ENCODE measurements around the gene DCXR. TPM values are rescaled to one million over a fixed set of nuclear protein-coding genes. Genes with fewer than 3 reads are reported as not detected.

DCXR gene
- total and polyA plus RNA-seq, 9 donors = 16.7 to 217 (median 131) TPM

GRCh38 chr17:82012261-82012639 lies 25.2 kb downstream of the DCXR start:
- Histone ChIP-seq H3K9me3 (no peaks in the 10 kb centered on the region), H3K36me3 (no peaks in the 10 kb centered on the region), H3K4me1 (ENCODE audit: insufficient read depth) (no peaks in the 10 kb centered on the region), H3K27ac (no peak overlapping the region), H3K4me3 (no peak overlapping the region), H3K27me3 (no peaks in the 10 kb centered on the region)
- 82 to 91% (median 83%) methylated on average over 20 of the region's 20 CpGs for WGBS, 3 donors
- intact Hi-C loops (cut with DNase I) = no loop called here
- TF ChIP-seq EP300 (IDR thresholded peaks at IDR 0.05) = no peak
- no peak for TF ChIP-seq CTCF (IDR thresholded peaks at IDR 0.05)
- no peak for TF ChIP-seq POLR2A (IDR thresholded peaks at IDR 0.05)
- DNase-seq = no peak

GRCh38 chr17:82011617-82012187 lies 25.8 kb downstream of the DCXR start:
- H3K27ac ChIP-seq = no peak overlapping the region
- TF ChIP-seq POLR2A (IDR thresholded peaks at IDR 0.05) (no peak), EP300 (IDR thresholded peaks at IDR 0.05) (no peak), CTCF (IDR thresholded peaks at IDR 0.05) (no peak)
- no peaks in the 10 kb centered on the region for H3K27me3 ChIP-seq
- no peak overlapping the region for H3K4me3 ChIP-seq
- WGBS, 3 donors = 94 to 96% (median 94%) methylated on average over 19 of the region's 19 CpGs
- no peaks in the 10 kb centered on the region for H3K36me3 ChIP-seq
- intact Hi-C loops (cut with DNase I) = no loop called here
- DNase-seq = no peak
- H3K4me1 ChIP-seq (ENCODE audit: insufficient read depth) = no peaks in the 10 kb centered on the region
- no peaks in the 10 kb centered on the region for H3K9me3 ChIP-seq

- Histone ChIP-seq H3K4me3 (no peak overlapping the region), H3K9me3 (no peaks in the 10 kb centered on the region), H3K27me3 (no peaks in the 10 kb centered on the region), H3K27ac (no peak overlapping the region), H3K36me3 (no peaks in the 10 kb centered on the region), H3K4me1 (ENCODE audit: insufficient read depth) (no peaks in the 10 kb centered on the region)
- no peak for DNase-seq
- TF ChIP-seq CTCF (IDR thresholded peaks at IDR 0.05) (no peak), POLR2A (IDR thresholded peaks at IDR 0.05) (no peak), EP300 (IDR thresholded peaks at IDR 0.05) (no peak)
- WGBS, 3 donors = 90 to 91% (median 91%) methylated on average over 32 to 39 of the region's 39 CpGs
- intact Hi-C loops (cut with DNase I) = no loop called here
Observed at GRCh38 chr17:82010575-82011525, 26.6 kb downstream of the DCXR start.

GRCh38 chr17:82009413-82009812 lies 28.1 kb downstream of the DCXR start:
- no peak overlapping the region for H3K4me3 ChIP-seq
- no peaks in the 10 kb centered on the region for H3K4me1 ChIP-seq (ENCODE audit: insufficient read depth)
- no peak for TF ChIP-seq CTCF (IDR thresholded peaks at IDR 0.05)
- TF ChIP-seq POLR2A (IDR thresholded peaks at IDR 0.05) = no peak
- no peak for TF ChIP-seq EP300 (IDR thresholded peaks at IDR 0.05)
- H3K9me3 ChIP-seq = no peaks in the 10 kb centered on the region
- H3K36me3 ChIP-seq = no peaks in the 10 kb centered on the region
- DNase-seq = no peak
- no peak overlapping the region for H3K27ac ChIP-seq
- intact Hi-C loops (cut with DNase I) = no loop called here
- 88 to 91% (median 91%) methylated on average over 15 of the region's 15 CpGs for whole genome bisulfite sequencing, 3 donors
- H3K27me3 ChIP-seq = no peaks in the 10 kb centered on the region
